Ramos (cell line): ENCODE data around the gene GPC3.
"Not testable (repeated sequence)": the region's sequence is repeated elsewhere in the genome, so short reads cannot be mapped to it uniquely, and the experiment has no call there.

ENCODE experiments used
- in situ Hi-C: fragments of 300-500 bp; cut with MboI; formaldehyde crosslinking; loops from one replicate; pipeline ENCODE4 v1.14.3; 2022; ENCODE audit warnings: low sequenced_read_pairs; ENCODE audit not compliant: unreplicated experiment

Gene GPC3

GRCh38 chrX:133985164-133985966 is at the start of gene GPC3:
TSS of gene GPC3 (minus strand) at chrX:133985594.
- in situ Hi-C loops: no loop called here

- in situ Hi-C loops: no loop called here
Observed at GRCh38 chrX:134032441-134032840, 47.0 kb upstream of the GPC3 start.

DNA sequence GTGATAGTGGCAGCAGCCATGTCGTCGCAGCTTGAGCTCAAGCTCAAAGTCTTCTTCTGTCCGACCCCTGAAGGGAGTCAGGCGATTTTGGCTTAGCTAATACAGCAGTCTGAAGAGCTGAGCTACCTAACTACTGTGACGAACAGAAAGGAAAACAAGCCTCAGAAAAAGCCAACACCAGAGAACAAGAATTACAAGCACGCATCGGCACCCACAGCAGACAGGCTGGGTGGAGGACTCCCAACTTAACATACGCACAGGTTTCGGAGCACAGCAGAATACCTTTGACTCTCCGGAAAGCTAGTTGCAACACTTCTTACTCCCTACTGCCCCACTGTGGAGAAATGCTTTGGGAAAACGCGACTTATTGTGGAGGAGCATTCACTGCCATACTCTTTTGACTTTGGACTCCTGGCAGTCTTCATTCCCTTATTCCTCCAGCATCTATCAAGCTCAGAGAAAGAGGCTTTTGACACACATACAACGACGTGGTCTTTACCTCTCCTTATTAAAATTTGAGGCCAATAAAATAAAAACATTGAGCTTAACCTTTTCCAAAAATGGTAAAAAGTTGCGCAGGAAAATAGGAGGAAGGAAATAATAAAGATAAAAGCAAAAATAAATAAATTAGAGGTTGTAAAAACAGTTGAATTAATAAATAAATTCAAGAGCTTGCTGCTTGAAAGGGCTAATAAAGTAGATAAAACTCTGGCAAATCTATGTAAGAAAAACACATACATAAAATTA is 41.3 kb upstream of the GPC3 start:
- in situ Hi-C loops: no loop called here

DNA sequence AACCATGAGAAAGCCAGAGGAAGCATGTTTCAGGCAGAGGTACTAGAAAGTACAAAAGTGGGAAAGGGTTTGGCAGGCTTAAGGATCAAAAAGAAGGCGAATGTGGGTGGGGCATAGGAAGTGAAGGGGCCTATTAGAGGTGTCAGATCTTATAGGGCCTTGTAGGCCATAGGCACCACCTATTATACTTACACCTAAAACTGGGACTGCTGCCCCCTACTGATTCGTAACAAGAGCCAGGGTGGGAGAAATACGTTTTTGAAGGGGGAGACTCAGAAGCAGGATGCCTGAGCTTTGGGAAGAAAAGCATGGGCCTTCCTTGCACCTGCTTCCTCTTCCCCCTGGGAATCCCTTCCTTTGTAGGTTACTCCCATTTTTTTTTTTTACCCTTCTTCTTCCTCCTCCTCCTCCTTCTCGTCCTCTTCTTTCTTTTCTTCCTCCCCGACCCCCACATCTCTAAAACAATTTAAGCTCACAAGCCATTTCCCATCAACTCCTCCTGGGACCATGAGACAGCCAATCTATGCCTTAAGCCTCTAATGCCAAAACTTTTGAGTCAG is 40.7 kb upstream of the GPC3 start:
- in situ Hi-C loops: no loop called here

DNA sequence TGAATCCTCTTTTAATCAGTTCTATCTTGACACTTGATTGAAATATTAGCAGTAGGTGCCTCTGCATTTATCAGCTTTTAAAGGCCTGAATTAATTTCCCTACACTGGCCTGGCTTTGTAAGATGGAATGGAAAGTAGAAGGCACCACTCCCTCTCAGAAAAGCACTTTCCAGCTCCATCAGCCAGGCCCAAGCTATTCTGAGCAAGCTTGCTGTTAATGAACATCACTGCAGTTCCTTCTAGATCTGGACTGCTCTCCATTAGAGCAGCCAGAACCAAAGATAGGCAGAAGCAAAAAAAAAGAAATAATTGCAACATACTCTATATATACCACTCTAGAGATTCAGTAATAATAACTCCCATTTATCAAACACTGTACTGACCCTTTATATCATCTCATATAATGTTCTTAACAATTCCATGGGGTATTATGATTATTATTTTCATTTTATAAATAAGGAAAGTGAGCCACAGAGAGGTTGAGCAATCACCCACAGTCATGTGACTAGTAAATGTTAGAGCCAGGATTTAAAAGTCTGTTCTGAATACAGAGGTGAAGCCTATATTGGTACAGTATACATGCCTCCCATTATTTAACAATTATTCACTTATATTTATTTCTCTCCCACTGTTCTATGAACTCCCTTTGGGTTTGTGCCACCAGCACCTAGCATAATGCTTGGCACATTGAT is 39.4 kb upstream of the GPC3 start:
- in situ Hi-C loops: no loop called here

GRCh38 chrX:134023851-134024281 is 38.5 kb upstream of the GPC3 start:
- in situ Hi-C loops: no loop called here

DNA sequence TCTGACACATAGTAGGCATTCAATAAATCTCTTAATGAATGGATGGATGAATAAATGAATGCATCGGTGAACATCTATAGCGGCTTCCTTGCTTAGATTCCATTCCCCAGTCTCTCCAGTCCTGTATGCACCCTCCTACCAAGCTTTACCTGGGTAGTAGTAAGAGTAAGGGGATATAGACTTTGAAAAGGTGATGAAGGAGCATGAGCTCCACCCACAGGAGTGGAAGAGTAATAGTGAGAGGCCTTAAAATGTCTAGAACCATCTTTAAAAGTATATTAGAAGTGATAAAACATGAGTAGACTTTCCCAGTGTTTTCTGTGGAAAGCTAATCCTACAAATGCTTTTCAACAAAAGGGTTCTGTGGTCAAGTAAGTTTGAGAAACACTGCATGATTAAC is 35.5 kb upstream of the GPC3 start:
- in situ Hi-C loops: no loop called here

DNA sequence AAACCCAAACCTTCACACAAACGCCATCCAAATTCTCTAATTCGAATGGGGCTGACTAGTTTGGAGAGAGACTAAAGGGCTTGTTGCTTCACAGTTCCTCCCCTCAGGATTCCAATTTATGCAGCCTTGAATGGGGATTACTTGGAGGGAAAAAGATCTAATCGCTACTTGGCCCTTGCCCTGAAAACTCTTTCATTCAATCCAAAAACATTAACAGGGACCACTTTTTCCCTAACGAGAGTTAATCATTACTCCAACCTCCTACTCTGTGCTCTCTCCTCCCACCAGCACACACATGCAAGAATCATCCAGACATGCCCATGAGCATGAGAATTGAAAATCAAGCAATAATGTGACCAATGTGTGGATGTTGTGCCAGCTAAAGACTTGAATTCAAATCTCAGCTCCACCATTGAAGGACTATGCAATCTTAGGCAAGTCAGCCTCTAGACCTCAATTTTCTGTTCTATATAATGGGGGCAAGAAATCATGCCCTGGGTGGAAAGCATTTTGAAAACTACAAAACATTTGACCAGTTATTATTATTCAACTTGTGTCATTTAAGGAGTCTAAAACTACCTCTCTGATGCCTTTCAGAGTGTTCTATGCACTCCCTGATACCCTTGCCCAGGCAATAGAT is 34.3 kb upstream of the GPC3 start:
- in situ Hi-C loops: no loop called here

GRCh38 chrX:134016309-134016708 is 30.9 kb upstream of the GPC3 start:
- in situ Hi-C loops: not testable (repeated sequence)

GRCh38 chrX:134015510-134015909 is 30.1 kb upstream of the GPC3 start:
- in situ Hi-C loops: not testable (repeated sequence)

DNA sequence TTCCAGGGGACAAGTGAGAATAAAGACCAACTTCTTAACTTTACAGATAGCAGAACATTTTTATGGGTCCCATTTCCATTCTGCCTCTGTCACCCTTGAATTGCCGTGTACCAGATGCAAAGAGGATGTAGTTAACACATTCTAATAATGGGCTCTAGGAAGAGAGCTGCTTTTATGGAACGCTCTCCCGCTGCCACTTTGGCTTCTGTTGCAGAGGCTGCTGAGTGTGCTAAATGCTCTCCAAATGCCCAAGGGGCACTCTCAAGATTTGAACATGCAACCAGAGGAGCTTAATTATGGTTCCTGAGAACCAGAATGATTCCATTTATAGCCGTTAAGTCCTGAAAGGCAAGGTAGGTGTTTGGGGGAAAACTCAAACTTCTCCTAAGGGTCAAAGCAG is 28.1 kb upstream of the GPC3 start:
- in situ Hi-C loops: no loop called here

GRCh38 chrX:134013092-134013497 is 27.7 kb upstream of the GPC3 start:
- in situ Hi-C loops: no loop called here

GRCh38 chrX:134010690-134011089 is 25.3 kb upstream of the GPC3 start:
- in situ Hi-C loops: no loop called here

GRCh38 chrX:134007716-134008115 is 22.3 kb upstream of the GPC3 start:
- in situ Hi-C loops: no loop called here

GRCh38 chrX:134006484-134007161 is 21.2 kb upstream of the GPC3 start:
- in situ Hi-C loops: no loop called here

DNA sequence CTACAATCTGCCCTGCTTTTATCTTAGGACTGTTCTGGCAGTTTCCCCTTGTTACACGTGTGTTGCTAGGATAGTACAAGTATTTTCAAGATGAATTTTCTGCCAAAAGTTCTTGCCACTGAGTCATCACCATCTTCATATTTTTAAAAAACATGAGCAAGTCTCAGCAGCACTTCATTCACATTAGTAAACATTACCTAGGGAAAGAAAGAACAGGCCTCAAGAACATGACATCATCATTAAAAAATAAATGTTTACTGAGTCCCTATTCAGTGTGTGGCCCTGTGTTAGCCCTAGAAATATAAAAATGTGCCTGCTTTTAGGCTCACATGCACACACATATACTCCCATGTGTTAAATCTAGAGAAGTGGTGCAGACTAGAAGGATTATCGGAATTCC is 18.7 kb upstream of the GPC3 start:
- in situ Hi-C loops: no loop called here

- in situ Hi-C loops: no loop called here
Observed at GRCh38 chrX:134002921-134003615, 17.7 kb upstream of the GPC3 start.

GRCh38 chrX:134000260-134001245 is 15.2 kb upstream of the GPC3 start:
- in situ Hi-C loops: no loop called here
